ENCODE measurements around the gene TNS3.

The TNS3 gene

GRCh38 chr7:47329320-47329926, 252.5 kb downstream of the TNS3 start:
- DNase-seq (ENCODE audit: low read depth in 2 of 2) = no peak

GRCh38 chr7:47328392-47329319, 253.3 kb downstream of the TNS3 start:
- DNase-seq (ENCODE audit: low read depth in 2 of 2) = no peak

DNA sequence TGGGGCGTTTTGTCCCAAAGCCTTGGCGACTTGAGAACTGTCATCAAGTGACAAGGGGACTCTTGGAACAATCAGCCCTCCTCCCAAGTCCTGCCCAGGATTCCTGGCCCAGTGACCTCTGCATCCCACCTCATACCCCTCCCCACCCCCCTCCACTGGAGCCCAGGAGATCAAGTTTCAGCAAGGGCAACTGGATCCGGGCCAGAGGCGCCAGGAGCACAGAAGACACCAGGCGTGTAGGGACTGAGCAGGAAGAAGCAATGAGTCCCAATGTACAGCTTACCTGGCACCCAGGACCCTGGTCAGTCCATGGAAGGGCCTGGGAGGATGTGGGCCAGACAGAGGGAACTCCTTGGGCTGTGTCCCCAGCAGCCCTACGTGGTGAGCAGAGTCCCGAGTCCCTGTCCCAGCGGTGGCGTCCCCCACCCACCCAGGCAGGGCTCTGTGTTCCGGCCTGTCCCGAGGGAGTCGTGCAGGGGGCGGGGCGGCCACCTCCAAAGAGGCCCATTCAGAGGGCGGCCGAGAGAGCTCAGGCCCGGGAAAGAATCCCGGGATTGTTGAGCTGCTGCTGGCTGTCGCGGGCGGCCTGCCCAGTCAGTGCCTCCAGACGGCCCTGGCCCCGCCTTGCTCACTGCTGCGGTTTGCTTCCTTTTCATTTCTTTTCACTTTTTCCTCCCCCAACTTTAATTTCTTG, 254.1 kb downstream of the TNS3 start:
- no peak for DNase-seq (ENCODE audit: low read depth in 2 of 2)

DNA sequence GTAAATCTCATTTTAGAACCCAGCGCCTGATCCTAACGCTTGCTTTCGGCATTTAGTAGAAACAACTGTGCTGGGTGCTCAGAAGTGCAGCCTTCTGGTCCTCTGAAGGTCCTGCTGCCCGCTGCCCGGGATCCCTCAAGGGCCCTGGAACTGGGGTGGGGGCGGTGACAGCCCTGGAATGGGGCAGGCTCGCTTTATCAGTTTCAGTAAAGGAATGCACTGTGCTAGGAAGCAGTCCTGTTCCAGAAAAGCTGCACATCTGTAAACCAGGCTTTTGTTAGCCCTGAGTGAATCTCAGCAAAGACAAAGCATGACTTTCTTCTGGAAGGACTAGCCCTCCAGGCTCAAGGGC, 254.6 kb downstream of the TNS3 start:
- DNase-seq (ENCODE audit: low read depth in 2 of 2) = no peak

- DNase-seq (ENCODE audit: low read depth in 2 of 2) = no peak
Observed at GRCh38 chr7:47326808-47327207, 255.1 kb downstream of the TNS3 start.

- no peak for DNase-seq (ENCODE audit: low read depth in 2 of 2)
Observed at GRCh38 chr7:47326220-47326619, 255.7 kb downstream of the TNS3 start.

- no peak for DNase-seq (ENCODE audit: low read depth in 2 of 2)
Observed at GRCh38 chr7:47325337-47325736, 256.6 kb downstream of the TNS3 start.

DNA sequence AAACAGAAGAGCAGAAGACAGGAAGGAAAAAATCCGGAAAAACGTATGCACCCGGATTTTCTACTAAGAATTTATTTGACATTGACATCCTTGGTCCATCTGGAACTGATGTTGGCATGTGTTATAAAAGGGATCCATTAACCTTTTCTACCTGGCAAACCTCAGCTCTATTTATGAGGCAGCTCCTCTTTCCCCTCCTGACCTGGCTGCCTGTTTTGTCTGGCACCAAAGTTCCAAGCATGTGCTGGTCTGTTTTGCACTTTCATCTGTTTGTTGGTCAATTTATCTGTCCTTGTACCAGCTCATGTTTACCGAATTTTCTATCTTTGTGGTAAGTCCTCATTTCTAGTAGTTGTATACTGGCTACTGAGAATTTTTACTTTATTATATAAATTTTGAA, 258.0 kb downstream of the TNS3 start:
- no peak for DNase-seq (ENCODE audit: low read depth in 2 of 2)

GRCh38 chr7:47322731-47323130, 259.2 kb downstream of the TNS3 start:
- DNase-seq (ENCODE audit: low read depth in 2 of 2) = no peak

DNA sequence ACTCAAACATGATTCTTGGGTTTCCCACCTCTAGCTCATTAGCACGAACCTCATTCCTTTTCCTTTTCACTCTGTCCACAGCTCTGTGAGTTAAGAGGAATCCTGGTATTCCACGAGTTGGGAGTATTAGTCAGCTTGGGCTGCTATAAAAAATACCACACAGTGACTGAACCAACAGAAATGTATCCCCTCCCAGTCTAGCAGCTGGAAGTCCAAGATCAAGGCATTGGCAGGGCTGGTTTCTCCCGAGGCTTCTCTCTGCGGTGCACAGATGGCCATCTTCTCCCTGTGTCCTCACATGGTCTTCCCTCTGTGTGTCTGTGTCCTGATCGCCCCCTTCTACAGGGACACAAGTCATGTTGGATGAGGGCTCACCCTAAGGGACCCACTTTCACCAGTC, 261.6 kb downstream of the TNS3 start:
- DNase-seq (ENCODE audit: low read depth in 2 of 2) = no peak

DNA sequence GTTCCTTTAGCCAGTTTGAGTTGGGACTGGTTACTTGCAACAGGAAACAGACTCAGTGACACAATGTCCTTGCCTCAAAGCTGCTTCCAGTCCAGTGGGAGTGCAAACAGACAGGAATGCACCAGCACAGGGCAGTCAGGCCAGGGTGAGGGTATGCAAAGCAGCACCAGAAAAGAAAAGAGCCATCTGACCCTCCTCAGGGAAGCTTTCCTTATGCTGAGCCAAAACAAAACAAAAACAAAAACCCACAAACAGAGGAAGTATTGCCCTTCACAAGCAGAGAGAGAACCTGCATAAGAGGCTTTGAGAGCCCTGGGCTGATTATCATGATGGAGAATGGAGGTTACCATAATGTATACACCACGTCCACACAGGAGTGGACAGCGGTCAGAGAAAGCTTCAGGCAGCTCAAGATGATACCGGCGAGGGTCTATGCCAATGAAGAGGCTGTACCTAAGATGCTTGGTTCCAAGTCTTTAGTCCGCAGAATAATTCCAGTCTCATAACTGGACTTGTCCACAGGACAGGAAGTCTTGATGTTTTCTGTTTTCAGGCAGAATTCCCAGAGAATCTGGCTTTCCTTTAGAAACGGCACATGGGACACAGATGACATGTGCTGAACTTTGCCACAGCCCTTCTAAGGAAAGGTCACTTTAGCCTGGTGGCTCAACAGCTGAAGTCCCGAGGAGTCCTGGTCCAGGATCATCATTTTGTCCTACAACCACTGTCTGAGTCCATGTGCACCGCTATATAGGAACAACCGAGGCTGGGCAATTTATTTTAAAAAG, 263.3 kb downstream of the TNS3 start:
- no peak for DNase-seq (ENCODE audit: low read depth in 2 of 2)

DNA sequence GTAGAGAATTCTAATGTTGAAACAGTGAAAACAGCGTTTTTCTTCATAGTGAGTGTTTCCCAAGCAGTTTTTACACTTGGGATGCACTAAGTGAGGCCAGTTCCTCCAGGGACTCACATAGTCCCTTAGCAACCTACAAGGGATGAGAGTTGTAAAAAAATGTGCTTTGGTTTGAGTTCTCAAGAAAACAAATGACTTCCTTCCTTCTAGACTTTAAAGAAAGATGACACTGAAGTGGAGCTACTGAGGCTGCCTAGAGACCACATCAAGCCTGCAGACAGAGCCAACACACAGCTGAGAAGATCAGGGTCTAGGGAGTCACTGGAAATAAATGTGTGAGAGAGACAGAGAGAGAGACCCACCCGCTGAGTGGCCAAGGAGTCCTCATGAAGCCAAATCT, 264.4 kb downstream of the TNS3 start:
- no peak for DNase-seq (ENCODE audit: low read depth in 2 of 2)

- DNase-seq (ENCODE audit: low read depth in 2 of 2) = no peak
Observed at GRCh38 chr7:47314728-47315607, 266.9 kb downstream of the TNS3 start.

GRCh38 chr7:47314248-47314647, 267.7 kb downstream of the TNS3 start:
- no peak for DNase-seq (ENCODE audit: low read depth in 2 of 2)

DNA sequence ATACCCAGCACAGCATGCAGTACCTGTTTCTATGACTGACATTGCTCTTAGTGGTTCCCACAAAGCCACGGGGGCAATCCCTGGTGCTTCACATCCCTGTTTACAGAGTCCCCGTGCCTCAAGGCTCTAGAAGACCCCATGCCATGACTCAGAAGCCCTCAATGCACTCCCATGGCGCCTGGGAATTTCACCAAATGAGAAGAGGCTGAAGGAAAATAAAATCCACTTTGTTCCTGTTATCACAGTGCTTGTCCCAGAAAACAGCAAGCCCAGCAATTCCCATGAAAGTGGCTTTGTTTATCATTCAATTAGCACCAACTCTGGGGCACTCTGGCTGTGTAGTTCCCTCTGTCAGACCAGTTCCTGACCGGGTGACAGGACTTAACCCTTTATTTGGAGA, 268.3 kb downstream of the TNS3 start:
- DNase-seq (ENCODE audit: low read depth in 2 of 2) = no peak

GRCh38 chr7:47311891-47312290, 270.0 kb downstream of the TNS3 start:
- no peak for DNase-seq (ENCODE audit: low read depth in 2 of 2)

DNA sequence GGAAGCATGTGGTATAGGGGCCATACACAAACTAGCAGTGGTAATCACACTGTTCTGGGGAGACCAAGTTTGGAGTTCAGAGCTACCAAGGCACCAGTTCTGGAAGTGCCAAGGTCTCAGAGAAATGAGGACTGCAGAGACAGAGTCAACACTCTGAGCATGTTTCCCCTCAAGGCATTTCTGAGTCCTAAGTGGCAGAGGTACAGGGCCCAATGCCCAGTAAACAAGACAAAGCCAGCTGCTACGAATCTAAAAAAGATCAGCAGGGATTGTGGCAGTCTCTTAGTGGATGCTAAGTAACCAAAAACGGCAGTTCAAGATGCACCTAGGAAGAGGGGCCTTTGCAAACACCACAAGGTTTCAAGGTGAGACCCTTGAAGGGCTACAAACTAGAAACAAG, 271.9 kb downstream of the TNS3 start:
- DNase-seq (ENCODE audit: low read depth in 2 of 2) = no peak

DNA sequence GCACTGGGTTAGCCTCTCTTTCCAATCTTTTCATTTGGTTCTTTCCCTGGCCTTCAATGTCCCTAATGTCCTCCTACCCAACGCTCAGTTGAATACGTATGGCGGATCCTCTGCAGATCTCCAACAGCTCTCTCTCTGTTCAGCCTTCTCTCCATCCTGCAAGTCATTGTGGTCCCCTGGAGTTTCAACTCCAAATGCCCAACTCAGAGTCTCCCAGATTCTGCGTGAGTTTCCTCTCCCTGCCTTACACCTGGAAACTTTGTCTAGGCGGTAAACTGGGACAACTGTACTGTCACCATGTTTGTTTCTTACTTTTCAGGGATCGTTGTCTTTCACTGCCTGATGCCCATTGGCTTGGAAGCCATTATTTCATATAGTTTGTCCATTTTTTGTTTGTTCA, 273.1 kb downstream of the TNS3 start:
- DNase-seq (ENCODE audit: low read depth in 2 of 2) = no peak

GRCh38 chr7:47307311-47307710, 274.6 kb downstream of the TNS3 start:
- no peak for DNase-seq (ENCODE audit: low read depth in 2 of 2)

DNA sequence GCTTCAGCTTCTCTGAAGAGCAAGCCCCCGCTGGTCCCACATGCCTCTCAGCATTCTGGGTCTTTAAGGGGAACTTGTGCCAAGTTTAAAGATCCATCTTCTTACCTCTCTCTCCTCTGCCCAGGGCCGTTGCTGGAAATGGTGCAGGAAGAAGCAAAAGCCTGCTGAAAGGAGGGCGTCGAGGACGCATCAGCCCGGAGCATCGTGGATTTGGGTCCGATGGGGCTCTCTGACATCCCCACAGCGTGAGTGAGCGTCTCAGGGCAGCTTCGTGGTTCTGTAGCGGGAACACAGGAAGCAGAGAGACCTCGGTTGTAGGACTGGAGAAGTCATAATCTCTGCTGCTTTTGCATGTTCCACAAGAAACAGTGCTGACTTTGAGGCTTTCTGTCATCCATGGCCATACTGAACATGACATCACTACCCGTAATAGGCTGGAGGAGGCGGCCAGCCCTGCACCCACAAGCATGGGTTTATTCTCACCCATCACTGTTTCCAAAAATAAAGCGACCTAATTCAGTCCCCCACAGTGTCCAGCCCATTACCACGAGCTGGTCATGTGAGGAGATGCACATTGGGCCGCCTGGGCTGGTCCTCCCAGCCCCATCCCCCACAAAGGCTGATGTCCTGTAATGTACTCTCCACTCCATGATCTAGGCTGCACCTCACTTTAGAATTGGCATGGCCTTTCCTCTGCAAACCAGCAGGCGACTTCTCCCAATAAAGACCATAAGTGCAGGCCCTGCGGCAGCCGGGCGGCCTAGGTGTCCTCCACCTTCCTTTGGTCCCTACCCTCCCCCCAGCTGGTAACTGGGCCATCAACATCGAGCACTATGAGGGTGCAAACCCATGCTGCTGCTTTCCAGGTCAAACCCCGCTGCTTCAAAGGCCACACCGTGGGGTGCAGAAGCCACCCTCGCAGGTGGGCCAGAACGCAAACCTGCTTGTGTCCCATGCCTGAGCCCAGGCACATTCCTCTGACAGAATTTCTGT, 276.9 kb downstream of the TNS3 start:
- DNase-seq (ENCODE audit: low read depth in 2 of 2) = no peak
